Neural cell (in vitro differentiated cells): ENCODE measurements around the gene ZNF445. TPM values are rescaled to one million over a fixed set of nuclear protein-coding genes. Genes with fewer than 3 reads are reported as not detected.

ENCODE experiments used
- H2AFZ ChIP-seq: fragments of 200-600, 300-800 bp; sonication (generic), shearing (Covaris generic); 2 replicates; pipeline ENCODE4 v1.6.0; 2014; ENCODE audit warnings: low read depth, mild to moderate bottlenecking, antibody characterized with exemption, low read length, moderate library complexity
- H3F3A ChIP-seq: fragments of 200-600 bp; shearing (Covaris generic); 2 replicates; pipeline ENCODE4 v1.6.1; 2016; ENCODE audit warnings: mild to moderate bottlenecking, moderate library complexity, mixed read lengths, antibody characterized with exemption, low read length; ENCODE audit not compliant: insufficient read depth, poor library complexity, severe bottlenecking
- H3K27ac ChIP-seq: fragments of 200-600, 300-800 bp; sonication (generic), shearing (Covaris generic); 2 replicates; pipeline ENCODE4 v1.5.1; 2014; ENCODE audit warnings: mild to moderate bottlenecking, low read length, moderate library complexity
- H3K27me3 ChIP-seq: fragments of 300-800, 200-600 bp; sonication (generic), shearing (Covaris generic); 2 replicates; pipeline ENCODE4 v1.6.0; 2014; ENCODE audit warnings: mild to moderate bottlenecking, low read depth, low read length, moderate library complexity; ENCODE audit not compliant: insufficient read depth
- H3K36me3 ChIP-seq: fragments of 300-800, 200-600 bp; sonication (generic), shearing (Covaris generic); 2 replicates; pipeline ENCODE4 v1.5.1; 2014; ENCODE audit warnings: mild to moderate bottlenecking, antibody characterized with exemption, low read length, moderate library complexity; ENCODE audit not compliant: insufficient read depth
- H3K4me2 ChIP-seq: fragments of 300-800, 200-600 bp; sonication (generic), shearing (Covaris generic); 2 replicates; pipeline ENCODE4 v1.6.0; 2014; ENCODE audit warnings: mild to moderate bottlenecking, low read length
- H3K4me3 ChIP-seq: fragments of 300-800, 200-600 bp; sonication (generic), shearing (Covaris generic); 2 replicates; pipeline ENCODE4 v1.5.1; 2014; ENCODE audit warnings: mild to moderate bottlenecking, low read length, moderate library complexity
- H3K79me2 ChIP-seq: fragments of 200-600 bp; shearing (Covaris generic); replicated peaks from 2 replicates; pipeline ENCODE4 v1.6.0; 2014; ENCODE audit warnings: mild to moderate bottlenecking, low read length, moderate library complexity; ENCODE audit not compliant: insufficient read depth
- H3K9ac ChIP-seq: fragments of 300-800, 200-600 bp; sonication (generic), shearing (Covaris generic); 2 replicates; pipeline ENCODE4 v1.6.1; 2016; ENCODE audit warnings: mild to moderate bottlenecking, low read length, mixed read lengths
- H3K9me2 ChIP-seq: fragments of 200-600 bp; shearing (Covaris generic); 2 replicates; pipeline ENCODE4 v1.6.1; 2016; ENCODE audit warnings: mild to moderate bottlenecking, low read length, mixed read lengths; ENCODE audit not compliant: insufficient read depth
- H3K9me3 ChIP-seq: fragments of 200-600, 300-800 bp; sonication (generic), shearing (Covaris generic); 2 replicates; pipeline ENCODE4 v1.6.1; 2016; ENCODE audit warnings: mild to moderate bottlenecking, mixed run types, low read length, moderate library complexity, mixed read lengths
- H4K20me1 ChIP-seq: fragments of 200-600 bp; shearing (Covaris generic); 2 replicates; pipeline ENCODE4 v1.6.1; 2016; ENCODE audit warnings: mild to moderate bottlenecking, mixed run types; ENCODE audit not compliant: insufficient read depth
- EP300 ChIP-seq: fragments of 450-650 bp; conservative IDR thresholded peaks from 2 replicates; pipeline ENCODE4 v1.6.1; 2014; ENCODE audit warnings: antibody characterized with exemption, mild to moderate bottlenecking, moderate library complexity; ENCODE audit not compliant: poor library complexity, severe bottlenecking
- EZH2 ChIP-seq: fragments of 200-600, 300-800 bp; shearing (Covaris generic), sonication (generic); IDR thresholded peaks from 2 replicates; pipeline ENCODE4 v1.6.1; 2014; ENCODE audit warnings: antibody characterized with exemption, low read length, borderline replicate concordance, mild to moderate bottlenecking; ENCODE audit not compliant: insufficient read depth, poor library complexity, severe bottlenecking
- MXI1 ChIP-seq: fragments of 450-650 bp; conservative IDR thresholded peaks from 2 replicates; pipeline ENCODE4 v1.6.1; 2014; ENCODE audit warnings: antibody characterized with exemption, mild to moderate bottlenecking; ENCODE audit not compliant: poor library complexity, severe bottlenecking
- POLR2AphosphoS5 ChIP-seq: IDR thresholded peaks from 2 replicates; pipeline ENCODE4 v1.6.1; 2012
- RAD21 ChIP-seq: fragments of 450-650 bp; conservative IDR thresholded peaks from 2 replicates; pipeline ENCODE4 v1.6.1; 2014; ENCODE audit warnings: antibody characterized with exemption, mild to moderate bottlenecking, moderate library complexity
- SMC3 ChIP-seq: fragments of 450-650 bp; conservative IDR thresholded peaks from 2 replicates; pipeline ENCODE4 v1.6.1; 2014; ENCODE audit warnings: antibody characterized with exemption, mild to moderate bottlenecking, moderate library complexity; ENCODE audit not compliant: poor library complexity
- TAF1 ChIP-seq: IDR thresholded peaks from 2 replicates; pipeline ENCODE4 v1.6.1; 2012; ENCODE audit warnings: low read depth
- polyA plus RNA-seq: library from polyadenylated mRNA; depleted of rRNA; stranded (reverse); fragments of >200 nt; gene quantifications from 2 replicates; pipeline ENCODE4 v1.2.3, GENCODE V29; 2014
- TF ChIP-seq, protein P1 (sequence below): fragments of 450-650 bp; IDR thresholded peaks from 2 replicates; pipeline ENCODE4 v1.5.1; 2014; ENCODE audit warnings: antibody characterized with exemption, mild to moderate bottlenecking, moderate library complexity; ENCODE audit not compliant: poor library complexity, severe bottlenecking
- TF ChIP-seq, protein P2 (sequence below): IDR thresholded peaks from 2 replicates; pipeline ENCODE4 v1.6.1; 2012; ENCODE audit warnings: borderline replicate concordance

The ZNF445 gene
- polyA plus RNA-seq, 1 donor from 2014 or later: 15.8 TPM

DNA sequence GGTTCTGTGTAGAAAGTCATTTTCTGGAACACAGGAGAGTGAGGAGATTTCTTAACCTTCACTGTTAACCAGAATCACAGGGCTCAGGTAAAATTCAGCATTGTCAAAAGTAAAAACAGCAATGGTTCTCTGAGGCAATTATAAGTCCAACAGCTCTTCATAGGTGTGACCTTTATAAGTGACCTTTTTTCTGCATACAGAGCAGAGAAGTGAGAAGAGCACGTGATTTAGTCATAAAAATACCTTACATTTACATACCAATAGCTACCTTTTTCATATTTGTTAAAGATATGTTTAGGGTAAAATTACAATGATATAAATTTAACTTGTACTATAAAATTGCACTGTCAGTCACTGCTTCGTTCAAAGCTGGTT is 41.3 kb upstream of the ZNF445 start:
- Histone ChIP-seq H3F3A (no peaks in the 10 kb centered on the region), H3K9me2 (no peaks in the 10 kb centered on the region), H4K20me1 (no peaks in the 10 kb centered on the region), H3K27ac (no peak overlapping the region), H3K79me2 (no peaks in the 10 kb centered on the region), H3K4me2 (no peak overlapping the region), H3K9ac (no peak overlapping the region), H3K4me3 (no peak overlapping the region), H3K36me3 (no peaks in the 10 kb centered on the region), H3K9me3 (no peaks in the 10 kb centered on the region), H2AFZ (no peak overlapping the region), H3K27me3 (no peaks in the 10 kb centered on the region)
- TF ChIP-seq EP300: no peak
- TF ChIP-seq, protein P1, sequence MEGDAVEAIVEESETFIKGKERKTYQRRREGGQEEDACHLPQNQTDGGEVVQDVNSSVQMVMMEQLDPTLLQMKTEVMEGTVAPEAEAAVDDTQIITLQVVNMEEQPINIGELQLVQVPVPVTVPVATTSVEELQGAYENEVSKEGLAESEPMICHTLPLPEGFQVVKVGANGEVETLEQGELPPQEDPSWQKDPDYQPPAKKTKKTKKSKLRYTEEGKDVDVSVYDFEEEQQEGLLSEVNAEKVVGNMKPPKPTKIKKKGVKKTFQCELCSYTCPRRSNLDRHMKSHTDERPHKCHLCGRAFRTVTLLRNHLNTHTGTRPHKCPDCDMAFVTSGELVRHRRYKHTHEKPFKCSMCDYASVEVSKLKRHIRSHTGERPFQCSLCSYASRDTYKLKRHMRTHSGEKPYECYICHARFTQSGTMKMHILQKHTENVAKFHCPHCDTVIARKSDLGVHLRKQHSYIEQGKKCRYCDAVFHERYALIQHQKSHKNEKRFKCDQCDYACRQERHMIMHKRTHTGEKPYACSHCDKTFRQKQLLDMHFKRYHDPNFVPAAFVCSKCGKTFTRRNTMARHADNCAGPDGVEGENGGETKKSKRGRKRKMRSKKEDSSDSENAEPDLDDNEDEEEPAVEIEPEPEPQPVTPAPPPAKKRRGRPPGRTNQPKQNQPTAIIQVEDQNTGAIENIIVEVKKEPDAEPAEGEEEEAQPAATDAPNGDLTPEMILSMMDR: no peak
- no peak for TF ChIP-seq POLR2AphosphoS5
- no peak for TF ChIP-seq TAF1
- no peak for TF ChIP-seq SMC3
- TF ChIP-seq, protein P2, sequence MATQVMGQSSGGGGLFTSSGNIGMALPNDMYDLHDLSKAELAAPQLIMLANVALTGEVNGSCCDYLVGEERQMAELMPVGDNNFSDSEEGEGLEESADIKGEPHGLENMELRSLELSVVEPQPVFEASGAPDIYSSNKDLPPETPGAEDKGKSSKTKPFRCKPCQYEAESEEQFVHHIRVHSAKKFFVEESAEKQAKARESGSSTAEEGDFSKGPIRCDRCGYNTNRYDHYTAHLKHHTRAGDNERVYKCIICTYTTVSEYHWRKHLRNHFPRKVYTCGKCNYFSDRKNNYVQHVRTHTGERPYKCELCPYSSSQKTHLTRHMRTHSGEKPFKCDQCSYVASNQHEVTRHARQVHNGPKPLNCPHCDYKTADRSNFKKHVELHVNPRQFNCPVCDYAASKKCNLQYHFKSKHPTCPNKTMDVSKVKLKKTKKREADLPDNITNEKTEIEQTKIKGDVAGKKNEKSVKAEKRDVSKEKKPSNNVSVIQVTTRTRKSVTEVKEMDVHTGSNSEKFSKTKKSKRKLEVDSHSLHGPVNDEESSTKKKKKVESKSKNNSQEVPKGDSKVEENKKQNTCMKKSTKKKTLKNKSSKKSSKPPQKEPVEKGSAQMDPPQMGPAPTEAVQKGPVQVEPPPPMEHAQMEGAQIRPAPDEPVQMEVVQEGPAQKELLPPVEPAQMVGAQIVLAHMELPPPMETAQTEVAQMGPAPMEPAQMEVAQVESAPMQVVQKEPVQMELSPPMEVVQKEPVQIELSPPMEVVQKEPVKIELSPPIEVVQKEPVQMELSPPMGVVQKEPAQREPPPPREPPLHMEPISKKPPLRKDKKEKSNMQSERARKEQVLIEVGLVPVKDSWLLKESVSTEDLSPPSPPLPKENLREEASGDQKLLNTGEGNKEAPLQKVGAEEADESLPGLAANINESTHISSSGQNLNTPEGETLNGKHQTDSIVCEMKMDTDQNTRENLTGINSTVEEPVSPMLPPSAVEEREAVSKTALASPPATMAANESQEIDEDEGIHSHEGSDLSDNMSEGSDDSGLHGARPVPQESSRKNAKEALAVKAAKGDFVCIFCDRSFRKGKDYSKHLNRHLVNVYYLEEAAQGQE: no peak
- no peak for TF ChIP-seq EZH2
- no peak for TF ChIP-seq RAD21
- no peak for TF ChIP-seq MXI1

DNA sequence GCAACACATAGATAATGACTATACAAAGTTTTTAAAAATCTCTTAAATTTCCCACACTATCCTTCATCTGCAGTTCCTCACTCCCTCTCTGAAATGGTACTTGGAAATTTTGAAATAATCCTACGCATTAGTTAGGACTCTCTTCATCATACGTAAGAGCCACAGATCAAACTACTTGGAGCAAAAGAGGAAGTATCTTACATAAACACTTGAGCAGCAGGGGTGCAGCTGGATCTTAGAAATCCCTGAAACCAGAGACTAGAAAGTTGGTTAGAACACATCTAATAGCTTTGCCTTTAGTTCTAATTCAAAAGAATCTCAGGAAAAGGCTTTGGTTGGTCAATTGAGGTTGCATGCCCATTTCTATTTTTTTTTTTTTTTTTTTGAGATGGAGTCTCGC is 38.8 kb upstream of the ZNF445 start:
- Histone ChIP-seq H3K4me3 (no peak overlapping the region), H3K27ac (no peak overlapping the region), H3K9me2 (no peaks in the 10 kb centered on the region), H3K36me3 (no peaks in the 10 kb centered on the region), H3F3A (no peaks in the 10 kb centered on the region), H3K4me2 (no peak overlapping the region), H3K27me3 (no peaks in the 10 kb centered on the region), H3K79me2 (no peaks in the 10 kb centered on the region), H3K9ac (no peak overlapping the region), H4K20me1 (no peaks in the 10 kb centered on the region), H3K9me3 (no peaks in the 10 kb centered on the region), H2AFZ (no peak overlapping the region)
- TF ChIP-seq, protein P2: no peak
- TF ChIP-seq RAD21 (no peak), MXI1 (no peak), TAF1 (no peak), SMC3 (no peak), EP300 (no peak), EZH2 (no peak), POLR2AphosphoS5 (no peak)
- TF ChIP-seq, protein P1: no peak
